HAP-1 (cell line): Measurements from ENCODE around the gene KIFAP3.
A peak's percentile ranks its signal among the peaks of the same experiment; 100 is the strongest.

Source experiments
- DNase-seq, 2 experiments: peaks; one replicate each; pipeline ENCODE4 v3.0.0-alpha.2; 2016 to 2020; ENCODE audit warnings: low spot score in 2 of 2
- H3K27me3 ChIP-seq: fragments of 250-450 bp; sonication (Bioruptor Pico); 2 replicates; pipeline ENCODE4 v1.5.1; 2020; ENCODE audit warnings: low read depth, mild to moderate bottlenecking, moderate library complexity
- H3K36me3 ChIP-seq: fragments of 250-450 bp; sonication (Bioruptor Pico); replicated peaks from 2 replicates; pipeline ENCODE4 v1.5.1; 2020; ENCODE audit warnings: mild to moderate bottlenecking
- H3K4me1 ChIP-seq: fragments of 250-450 bp; sonication (Bioruptor Pico); 2 replicates; pipeline ENCODE4 v1.5.1; 2020; ENCODE audit warnings: mild to moderate bottlenecking
- H3K4me3 ChIP-seq: fragments of 250-450 bp; sonication (Bioruptor Pico); 2 replicates; pipeline ENCODE4 v1.5.1; 2020; ENCODE audit warnings: mild to moderate bottlenecking, moderate library complexity
- H3K9me3 ChIP-seq: fragments of 250-450 bp; sonication (Bioruptor Pico); 2 replicates; pipeline ENCODE4 v1.5.1; 2020; ENCODE audit warnings: mild to moderate bottlenecking, moderate library complexity
- in situ Hi-C: fragments of 300-500 bp; cut with MboI; formaldehyde crosslinking; loops from 3 replicates; pipeline ENCODE4 v1.14.3; 2020; ENCODE audit warnings: low sequenced_read_pairs, inconsistent platforms, mixed read lengths

Gene KIFAP3

GRCh38 chr1:169892176-169892926 is 182.1 kb downstream of the KIFAP3 start:
- Histone ChIP-seq H3K36me3 (peaks cover 10% of the 10 kb centered on the region), H3K9me3 (no peaks in the 10 kb centered on the region), H3K27me3 (no peaks in the 10 kb centered on the region), H3K4me3 (peak overlapping the region; percentile 68), H3K4me1 (peaks cover 11% of the 10 kb centered on the region)
- in situ Hi-C loops = no loop called here
- no peak for DNase-seq

GRCh38 chr1:169891539-169891885 is 183.0 kb downstream of the KIFAP3 start:
- Histone ChIP-seq H3K27me3 (no peaks in the 10 kb centered on the region), H3K4me1 (peaks cover 11% of the 10 kb centered on the region), H3K36me3 (peaks cover 16% of the 10 kb centered on the region), H3K4me3 (no peak overlapping the region), H3K9me3 (no peaks in the 10 kb centered on the region)
- no peak for DNase-seq
- in situ Hi-C loops = no loop called here

DNA sequence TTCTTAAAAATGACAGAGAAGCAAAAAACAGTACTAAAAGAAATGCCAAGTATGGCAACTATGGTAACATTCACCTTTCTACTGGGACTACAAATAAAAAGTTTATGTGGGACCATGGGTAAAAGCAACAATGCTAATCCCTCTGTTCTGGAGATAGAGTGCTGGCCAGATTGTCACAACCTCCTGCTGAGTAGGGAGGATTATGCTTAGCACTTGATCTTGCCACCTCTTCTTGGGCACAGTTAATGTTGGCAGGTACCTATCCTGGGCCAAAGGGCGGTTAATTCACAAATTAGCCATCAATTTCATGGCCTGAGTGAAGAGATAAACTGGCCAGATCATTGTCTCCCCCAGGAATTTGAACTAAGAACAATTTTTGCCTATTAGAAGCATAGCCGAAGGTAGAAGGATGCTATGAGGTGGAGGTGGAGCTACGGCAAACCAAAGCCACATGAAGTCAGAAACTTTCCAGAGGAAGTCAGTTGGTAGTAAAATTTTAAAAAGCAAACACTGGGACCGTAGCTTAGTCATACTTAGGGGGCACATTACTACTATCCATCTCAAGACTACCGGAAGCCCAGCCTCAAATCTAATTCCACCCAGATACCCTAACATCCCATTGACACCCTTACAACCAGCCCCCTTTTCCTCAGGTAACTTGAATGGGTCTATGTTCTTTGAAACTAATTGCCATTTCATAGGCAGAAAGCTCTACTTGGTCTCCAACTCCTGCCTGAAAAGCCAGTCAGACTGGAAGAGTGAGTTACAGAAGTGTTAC is 183.5 kb downstream of the KIFAP3 start:
- H3K36me3 ChIP-seq = peaks cover 17% of the 10 kb centered on the region
- DNase-seq = no peak
- no peaks in the 10 kb centered on the region for H3K27me3 ChIP-seq
- H3K4me3 ChIP-seq = no peak overlapping the region
- in situ Hi-C loops = no loop called here
- H3K4me1 ChIP-seq = peaks cover 11% of the 10 kb centered on the region
- no peaks in the 10 kb centered on the region for H3K9me3 ChIP-seq

- in situ Hi-C loops = no loop called here
These were observed 184.6 kb downstream of the KIFAP3 start for GRCh38 chr1:169889871-169890270.

DNA sequence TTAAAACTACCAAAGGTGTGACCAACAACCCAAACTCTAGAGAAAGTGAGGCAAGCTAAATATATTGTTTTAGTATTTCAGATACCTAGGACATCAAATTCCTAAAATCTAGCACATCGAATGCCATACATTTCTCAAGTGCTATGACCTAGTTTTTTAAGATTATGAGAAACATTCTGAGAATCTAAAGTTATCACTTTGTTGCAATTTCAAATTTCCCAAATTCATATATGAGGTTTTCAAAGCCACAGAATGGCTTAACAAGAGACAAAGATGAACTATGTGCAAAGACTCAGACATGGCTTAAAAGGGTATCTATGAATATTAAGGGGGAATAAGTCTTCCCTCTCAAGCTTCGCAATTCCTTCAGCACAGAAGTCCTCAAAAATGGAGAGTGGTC is 187.6 kb downstream of the KIFAP3 start:
- H3K4me1 ChIP-seq = peaks cover 10% of the 10 kb centered on the region

More at GRCh38 chr1:169889871-169890270, 184.6 kb downstream of the KIFAP3 start:
- Histone ChIP-seq H3K9me3 (no peaks in the 10 kb centered on the region), H3K4me1 (peaks cover 16% of the 10 kb centered on the region), H3K36me3 (peaks cover 17% of the 10 kb centered on the region), H3K4me3 (no peak overlapping the region), H3K27me3 (no peaks in the 10 kb centered on the region)
- DNase-seq = no peak

GRCh38 chr1:169886422-169886821 is 188.1 kb downstream of the KIFAP3 start:
- Histone ChIP-seq H3K4me3 (no peak overlapping the region), H3K4me1 (peaks cover 7% of the 10 kb centered on the region), H3K36me3 (peaks cover 21% of the 10 kb centered on the region), H3K27me3 (no peaks in the 10 kb centered on the region), H3K9me3 (no peaks in the 10 kb centered on the region)
- in situ Hi-C loops = no loop called here
- no peak for DNase-seq

More for the DNA sequence above, 187.6 kb downstream of the KIFAP3 start:
- no peaks in the 10 kb centered on the region for H3K27me3 ChIP-seq
- no peak for DNase-seq
- no peak overlapping the region for H3K4me3 ChIP-seq
- in situ Hi-C loops = no loop called here
- no peaks in the 10 kb centered on the region for H3K9me3 ChIP-seq
- peaks cover 21% of the 10 kb centered on the region for H3K36me3 ChIP-seq

- no peak overlapping the region for H3K4me3 ChIP-seq
- peaks cover 21% of the 10 kb centered on the region for H3K36me3 ChIP-seq
- DNase-seq = no peak
- peaks cover 7% of the 10 kb centered on the region for H3K4me1 ChIP-seq
- H3K27me3 ChIP-seq = no peaks in the 10 kb centered on the region
- in situ Hi-C loops = no loop called here
- no peaks in the 10 kb centered on the region for H3K9me3 ChIP-seq
These were observed 189.3 kb downstream of the KIFAP3 start for GRCh38 chr1:169885207-169885606.

DNA sequence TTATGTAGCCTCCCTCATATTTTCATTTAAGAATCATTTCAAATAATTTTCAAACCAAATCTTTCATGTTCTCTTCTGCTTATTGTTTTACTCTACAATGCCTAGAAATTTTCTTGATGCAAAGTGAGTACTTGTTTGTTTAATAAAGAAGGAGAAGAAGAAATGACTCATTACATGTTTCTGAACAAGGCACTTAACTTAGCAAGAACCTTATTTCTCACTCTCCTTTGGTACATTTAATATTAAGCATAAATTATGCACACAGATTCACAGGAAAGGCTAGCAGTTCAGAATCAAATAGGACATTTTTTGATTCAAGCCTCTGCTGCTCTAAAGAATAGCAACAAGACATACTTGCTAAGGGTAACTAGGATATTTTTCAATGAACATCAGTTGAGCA is 189.9 kb downstream of the KIFAP3 start:
- Histone ChIP-seq H3K4me3 (no peak overlapping the region), H3K36me3 (peaks cover 21% of the 10 kb centered on the region), H3K27me3 (no peaks in the 10 kb centered on the region), H3K4me1 (peaks cover 7% of the 10 kb centered on the region), H3K9me3 (no peaks in the 10 kb centered on the region)
- in situ Hi-C loops = no loop called here
- DNase-seq = no peak

- H3K9me3 ChIP-seq = no peaks in the 10 kb centered on the region
- peaks cover 12% of the 10 kb centered on the region for H3K36me3 ChIP-seq
- H3K4me1 ChIP-seq = peaks cover 7% of the 10 kb centered on the region
- H3K4me3 ChIP-seq = no peak overlapping the region
- DNase-seq = no peak
- in situ Hi-C loops = no loop called here
- H3K27me3 ChIP-seq = no peaks in the 10 kb centered on the region
These were observed 192.4 kb downstream of the KIFAP3 start for GRCh38 chr1:169882039-169882511.

GRCh38 chr1:169879034-169879840 is 195.3 kb downstream of the KIFAP3 start:
- in situ Hi-C loops = no loop called here
- no peak for DNase-seq
- Histone ChIP-seq H3K9me3 (no peaks in the 10 kb centered on the region), H3K4me1 (no peaks in the 10 kb centered on the region), H3K36me3 (peaks cover 20% of the 10 kb centered on the region), H3K27me3 (no peaks in the 10 kb centered on the region), H3K4me3 (no peak overlapping the region)

GRCh38 chr1:169878498-169878897 is 196.0 kb downstream of the KIFAP3 start:
- Histone ChIP-seq H3K4me1 (no peaks in the 10 kb centered on the region), H3K27me3 (no peaks in the 10 kb centered on the region), H3K9me3 (no peaks in the 10 kb centered on the region), H3K36me3 (peaks cover 24% of the 10 kb centered on the region), H3K4me3 (no peak overlapping the region)
- in situ Hi-C loops = no loop called here
- no peak for DNase-seq

DNA sequence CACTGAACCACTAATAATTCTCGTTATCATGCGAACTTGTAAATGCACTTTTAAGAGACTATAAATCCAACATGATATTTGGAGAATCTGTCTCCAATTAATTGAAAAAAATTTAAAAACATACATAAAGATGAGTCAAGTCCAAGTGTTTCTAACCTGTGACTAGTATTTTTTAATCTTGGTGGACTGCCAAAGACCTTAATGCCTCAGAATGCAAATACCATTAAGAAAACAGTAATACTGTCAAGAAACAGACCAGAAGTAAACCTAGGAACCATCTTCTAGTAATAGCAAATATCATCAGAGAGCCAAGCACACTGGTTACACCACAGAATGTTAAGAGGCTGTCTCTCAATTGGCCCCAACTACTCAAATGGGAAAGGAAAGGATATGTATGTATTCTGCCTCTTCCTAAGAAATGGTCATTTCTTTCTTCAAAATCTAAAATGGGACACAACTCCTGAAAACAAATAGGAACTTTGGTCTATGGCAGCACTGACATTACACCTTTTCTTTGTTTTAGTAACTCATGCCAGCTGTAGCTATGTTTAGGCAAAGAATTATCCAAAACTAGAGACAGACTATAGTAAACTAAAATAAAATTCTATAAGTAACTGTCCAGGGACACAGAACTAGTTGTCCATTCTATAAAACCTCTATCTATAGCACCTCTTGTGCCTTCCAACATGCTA is 196.5 kb downstream of the KIFAP3 start:
- H3K4me1 ChIP-seq = no peaks in the 10 kb centered on the region
- H3K4me3 ChIP-seq = no peak overlapping the region
- no peaks in the 10 kb centered on the region for H3K27me3 ChIP-seq
- peaks cover 1% of the 10 kb centered on the region for H3K9me3 ChIP-seq
- DNase-seq = no peak
- peaks cover 25% of the 10 kb centered on the region for H3K36me3 ChIP-seq
- in situ Hi-C loops = no loop called here

- H3K9me3 ChIP-seq = peaks cover 7% of the 10 kb centered on the region
- no peak for DNase-seq
- no peaks in the 10 kb centered on the region for H3K27me3 ChIP-seq
- in situ Hi-C loops = no loop called here
- H3K4me3 ChIP-seq = no peak overlapping the region
- no peaks in the 10 kb centered on the region for H3K4me1 ChIP-seq
- H3K36me3 ChIP-seq = peaks cover 61% of the 10 kb centered on the region
These were observed 200.3 kb downstream of the KIFAP3 start for GRCh38 chr1:169874229-169874628.
